ENCODE measurements around the gene METTL27. TPM values are rescaled to one million over a fixed set of nuclear protein-coding genes. Genes with fewer than 3 reads are reported as not detected.

Gene METTL27
- total and polyA plus RNA-seq, 2 of the 8 experiments (the other 6 are each of a cell fraction or from before 2014, with no cell fraction given): 6.2 to 12.0 TPM

DNA sequence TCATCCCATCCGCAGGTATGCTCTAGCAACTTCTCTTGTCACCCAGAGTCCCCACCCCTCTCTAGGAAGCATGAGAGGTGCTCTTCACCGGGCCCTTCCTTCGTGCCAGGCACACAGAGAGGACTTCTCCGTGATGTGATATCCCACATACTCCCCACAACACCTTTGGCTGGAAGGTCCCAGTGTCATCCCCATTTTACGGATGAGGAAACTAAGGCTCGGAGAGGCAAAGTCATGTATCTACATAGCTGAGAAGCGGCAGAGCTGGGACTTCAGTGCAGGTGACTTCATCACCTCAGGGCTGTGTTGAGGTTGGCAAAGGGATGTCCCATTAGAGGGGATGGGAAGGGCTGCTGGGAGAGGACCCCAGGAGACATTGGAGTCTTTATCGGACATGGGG, 34.0 kb upstream of the METTL27 start:
- no peak overlapping the region for H4K91ac ChIP-seq (replicated peaks; ENCODE audit: insufficient read length, low read length)
- H3K18ac ChIP-seq (ENCODE audit: extremely low read depth, low read length): no peak overlapping the region
- no peak overlapping the region for H3K56ac ChIP-seq (replicated peaks; ENCODE audit: insufficient read length, low read depth, low read length)
- FAIRE-seq (no peak), DNase-seq (ENCODE audit: low read depth in 1 of 2, low spot score in 2 of 2) (no peak)
- WGBS, 2 experiments (ENCODE audit: extremely low coverage in 1 of 2, insufficient coverage in 1 of 2, insufficient read length in 1 of 2, insufficient replicate concordance in 2 of 2, low coverage in 1 of 2, low lambda C conversion rate in 2 of 2, missing lambda C conversion rate in 1 of 2): 95% methylated on average over 8 of the region's 8 CpGs; no CpG with 5 or more reads in 1 of the 2 experiments
- H3K9me3 ChIP-seq (ENCODE audit: insufficient read depth in 2 of 2, low read depth in 1 of 2, low read length in 1 of 2): no peaks in the 10 kb centered on the region
- H4K8ac ChIP-seq (ENCODE audit: extremely low read depth, insufficient read depth, low read length): no peak overlapping the region
- H2BK5ac ChIP-seq (ENCODE audit: low read depth, low read length): no peak overlapping the region
- H3K9ac ChIP-seq (replicated peaks in 1 of 4; ENCODE audit: extremely low read depth in 1 of 4, low read depth in 3 of 4, low read length in 3 of 4): no peak overlapping the region
- H4K5ac ChIP-seq (ENCODE audit: insufficient read length, low read depth, low read length): no peak overlapping the region
- H3K23ac ChIP-seq (ENCODE audit: insufficient read length): no peak overlapping the region
- H2BK120ac ChIP-seq (replicated peaks; ENCODE audit: low read depth, low read length): no peak overlapping the region
- no peak overlapping the region for H2BK15ac ChIP-seq (ENCODE audit: low read length)
- no peaks in the 10 kb centered on the region for H3K79me2 ChIP-seq (ENCODE audit: control insufficient read depth in 1 of 2, insufficient read depth in 2 of 2, low read length in 2 of 2)
- H3K14ac ChIP-seq (ENCODE audit: insufficient read length): no peak overlapping the region
- H2BK20ac ChIP-seq (ENCODE audit: low read length): no peak overlapping the region
- H4K20me1 ChIP-seq (replicated peaks in 1 of 2; ENCODE audit: control insufficient read depth in 1 of 2, insufficient read depth in 2 of 2, low read length in 2 of 2): no peaks in the 10 kb centered on the region
- TF ChIP-seq RFX5 (IDR thresholded peaks at IDR 0.05; ENCODE audit: borderline replicate concordance, low read depth, low read length) (no peak), CREB1 (IDR thresholded peaks at IDR 0.05) (no peak), SIX5 (IDR thresholded peaks at IDR 0.05; ENCODE audit: low read depth, low read length) (no peak), SUZ12 (IDR thresholded peaks at IDR 0.05; ENCODE audit: low read length) (no peak), BCL11A (IDR thresholded peaks at IDR 0.05; ENCODE audit: low read depth in 2 of 2, low read length in 2 of 2) (no peak), ATF2 (IDR thresholded peaks at IDR 0.05; ENCODE audit: low read length) (no peak), KDM4A (IDR thresholded peaks at IDR 0.05; ENCODE audit: low read depth, low read length, severe bottlenecking) (no peak), POLR2AphosphoS5 (IDR thresholded peaks at IDR 0.05; ENCODE audit: low read depth, low read length) (no peak), SAP30 (IDR thresholded peaks at IDR 0.05; ENCODE audit: insufficient read depth, insufficient replicate concordance, low read length) (no peak), GTF2F1 (IDR thresholded peaks at IDR 0.05; ENCODE audit: borderline replicate concordance, low read depth, low read length) (no peak)
- H3K27me3 ChIP-seq (replicated peaks in 1 of 4; ENCODE audit: control insufficient read depth in 3 of 4, extremely low read depth in 1 of 4, insufficient read depth in 3 of 4, low read length in 3 of 4): no peaks in the 10 kb centered on the region
- H2AK5ac ChIP-seq (ENCODE audit: low read depth, low read length): no peak overlapping the region
- H3K23me2 ChIP-seq (ENCODE audit: low read depth, low read length): no peaks in the 10 kb centered on the region
- ChIA-PET POLR2A (ENCODE audit: partially characterized antibody) (interaction anchor here (1.0 kb wide), 1 partner anchor 45 kb away, joined by 3 read pairs; no protein-coding TSS in a partner anchor), CTCF (ENCODE audit: partially characterized antibody) (interaction anchor here (1.5 to 6.5 kb wide), 2 partner anchors 10 to 150 kb away, joined by 4 to 34 read pairs; partner anchors contain the start of gene ELN)
- H3K79me1 ChIP-seq (ENCODE audit: low read depth, low read length): no peaks in the 10 kb centered on the region
- no peaks in the 10 kb centered on the region for H3K36me3 ChIP-seq (ENCODE audit: control insufficient read depth in 2 of 4, insufficient read depth in 4 of 4, low read length in 3 of 4)
- H3K4me2 ChIP-seq (ENCODE audit: insufficient read depth in 1 of 2, low read depth in 2 of 2, low read length in 2 of 2): no peak overlapping the region
- H3K27ac ChIP-seq (ENCODE audit: low read depth, low read length): no peak overlapping the region
- H3K4me3 ChIP-seq (ENCODE audit: extremely low read depth in 1 of 4, insufficient read depth in 2 of 4, low read depth in 3 of 4, low read length in 4 of 4): no peak overlapping the region
- H3K4ac ChIP-seq (replicated peaks; ENCODE audit: insufficient read length, low read depth, low read length): no peak overlapping the region
- peaks cover 0 to 2% (median under 1%) of the 10 kb centered on the region in 4 experiments; a peak in 3 of 7 replicates for H3K4me1 ChIP-seq (replicated peaks in 1 of 4; ENCODE audit: control insufficient read depth in 3 of 4, insufficient read depth in 4 of 4, low read length in 3 of 4)
- no peak overlapping the region for H2AFZ ChIP-seq (ENCODE audit: low read length)
- H2BK12ac ChIP-seq (ENCODE audit: low read depth, low read length): no peak overlapping the region

All from H1 (cell line).